ENCODE results near the gene HSFX4. TPM values are rescaled to one million over a fixed set of nuclear protein-coding genes. Genes with fewer than 3 reads are reported as not detected.
"Not testable (repeated sequence)": the region's sequence is repeated elsewhere in the genome, so short reads cannot be mapped to it uniquely, and the experiment has no call there.

The HSFX4 gene, protein sequence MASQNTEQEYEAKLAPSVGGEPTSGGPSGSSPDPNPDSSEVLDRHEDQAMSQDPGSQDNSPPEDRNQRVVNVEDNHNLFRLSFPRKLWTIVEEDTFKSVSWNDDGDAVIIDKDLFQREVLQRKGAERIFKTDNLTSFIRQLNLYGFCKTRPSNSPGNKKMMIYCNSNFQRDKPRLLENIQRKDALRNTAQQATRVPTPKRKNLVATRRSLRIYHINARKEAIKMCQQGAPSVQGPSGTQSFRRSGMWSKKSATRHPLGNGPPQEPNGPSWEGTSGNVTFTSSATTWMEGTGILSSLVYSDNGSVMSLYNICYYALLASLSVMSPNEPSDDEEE
- total RNA-seq (not detected), polyA plus RNA-seq (under 1 TPM in 1 of 3 donors, not detected in 2; 0.08 TPM)
- long read RNA-seq, donor 1, partial matches to known transcripts: 0 of 1 reads
- long read RNA-seq, donor 1, other reads (novel, unspliced or antisense): 0 of 1 reads
- long read RNA-seq, donor 2: 0 reads

DNA sequence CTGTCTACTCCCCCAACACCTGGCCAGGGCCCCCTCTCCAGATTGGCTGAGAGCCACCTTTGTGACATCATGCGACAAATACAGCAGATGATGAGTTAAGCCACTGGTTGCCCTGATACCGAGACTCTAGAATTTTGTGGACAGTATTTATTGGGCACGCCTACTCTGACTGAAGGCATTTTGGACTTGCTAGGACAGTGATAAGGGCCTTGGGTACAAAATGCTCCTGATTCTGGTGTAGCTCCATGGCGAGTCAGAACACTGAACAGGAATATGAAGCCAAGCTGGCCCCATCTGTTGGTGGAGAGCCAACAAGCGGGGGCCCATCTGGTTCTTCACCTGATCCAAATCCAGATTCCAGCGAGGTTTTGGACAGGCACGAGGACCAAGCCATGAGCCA is at the start of gene HSFX4:
Gene HSFX4, plus strand, starts transcription at position 174 of the 400 bp plus-strand sequence. Its CDS starts 72 bp downstream, at position 246.
- H3K36me3 ChIP-seq (ENCODE audit: insufficient read depth in 1 of 2, low read depth in 1 of 2); H3K27ac ChIP-seq; ATAC-seq; H3K27me3 ChIP-seq (ENCODE audit: insufficient read depth in 3 of 3, low read length in 2 of 3); intact Hi-C loops (cut with DNase I); H3K9me3 ChIP-seq; H3K4me1 ChIP-seq; DNase-seq; H3K4me3 ChIP-seq: not testable (repeated sequence)
- 70 to 87% (median 83%) methylated on average over 2 of the region's 7 CpGs for WGBS, 3 donors

DNA sequence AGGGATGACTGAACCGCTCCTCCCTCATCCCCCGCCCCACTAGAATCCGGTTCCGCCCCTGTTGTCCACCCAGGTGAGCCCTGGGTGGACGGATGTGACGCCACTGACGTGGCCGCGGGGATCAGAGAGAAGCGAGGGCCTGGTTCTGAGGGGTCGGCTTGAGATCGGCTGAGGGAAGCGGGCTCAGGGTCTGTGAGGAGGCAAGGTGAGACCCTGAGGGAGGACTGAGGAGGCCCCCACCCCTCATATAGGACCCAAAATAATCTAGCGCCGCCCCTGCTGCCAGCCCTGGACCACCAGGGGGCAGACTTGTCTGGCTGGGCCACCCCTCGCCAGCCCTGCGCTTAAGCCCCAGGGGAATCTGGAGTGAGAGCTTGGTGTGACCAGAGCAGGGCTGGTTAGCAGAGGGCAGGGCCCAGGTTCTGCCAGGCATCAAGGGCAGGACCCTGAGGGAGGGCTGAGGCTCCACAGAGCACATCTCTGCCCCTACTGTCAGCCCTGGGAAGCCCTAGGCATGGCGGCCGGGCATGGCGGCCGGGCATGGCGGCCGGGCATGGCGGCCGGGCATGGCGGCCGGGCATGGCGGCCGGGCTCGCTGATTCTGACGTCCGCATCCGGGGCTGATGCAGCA is 48.2 kb upstream of the HSFX4 start, which contains the start of gene MAGEA8:
Gene MAGEA8, plus strand, starts transcription at position 103 of the 631 bp plus-strand sequence. CDS start 3,090 bp downstream, outside the sequence.
- H3K27me3 ChIP-seq (ENCODE audit: insufficient read depth in 3 of 3, low read length in 2 of 3): no peaks in the 10 kb centered on the region
- TF ChIP-seq, protein P1, sequence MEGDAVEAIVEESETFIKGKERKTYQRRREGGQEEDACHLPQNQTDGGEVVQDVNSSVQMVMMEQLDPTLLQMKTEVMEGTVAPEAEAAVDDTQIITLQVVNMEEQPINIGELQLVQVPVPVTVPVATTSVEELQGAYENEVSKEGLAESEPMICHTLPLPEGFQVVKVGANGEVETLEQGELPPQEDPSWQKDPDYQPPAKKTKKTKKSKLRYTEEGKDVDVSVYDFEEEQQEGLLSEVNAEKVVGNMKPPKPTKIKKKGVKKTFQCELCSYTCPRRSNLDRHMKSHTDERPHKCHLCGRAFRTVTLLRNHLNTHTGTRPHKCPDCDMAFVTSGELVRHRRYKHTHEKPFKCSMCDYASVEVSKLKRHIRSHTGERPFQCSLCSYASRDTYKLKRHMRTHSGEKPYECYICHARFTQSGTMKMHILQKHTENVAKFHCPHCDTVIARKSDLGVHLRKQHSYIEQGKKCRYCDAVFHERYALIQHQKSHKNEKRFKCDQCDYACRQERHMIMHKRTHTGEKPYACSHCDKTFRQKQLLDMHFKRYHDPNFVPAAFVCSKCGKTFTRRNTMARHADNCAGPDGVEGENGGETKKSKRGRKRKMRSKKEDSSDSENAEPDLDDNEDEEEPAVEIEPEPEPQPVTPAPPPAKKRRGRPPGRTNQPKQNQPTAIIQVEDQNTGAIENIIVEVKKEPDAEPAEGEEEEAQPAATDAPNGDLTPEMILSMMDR (IDR thresholded peaks at IDR 0.05): no peak
- intact Hi-C loops (cut with DNase I): no loop called here
- no peak within 1 kb of the TSS for H3K27ac ChIP-seq
- no peaks in the 10 kb centered on the region for H3K4me1 ChIP-seq
- H3K36me3 ChIP-seq (ENCODE audit: insufficient read depth in 1 of 2, low read depth in 1 of 2): no peaks in the 10 kb centered on the region
- DNase-seq (no peak), ATAC-seq (no peak)
- H3K9me3 ChIP-seq: no peaks in the 10 kb centered on the region
- H3K4me3 ChIP-seq: no peak within 1 kb of the TSS
- 86 to 94% (median 92%) methylated on average over 19 to 33 of the region's 33 CpGs for WGBS, 3 donors

DNA sequence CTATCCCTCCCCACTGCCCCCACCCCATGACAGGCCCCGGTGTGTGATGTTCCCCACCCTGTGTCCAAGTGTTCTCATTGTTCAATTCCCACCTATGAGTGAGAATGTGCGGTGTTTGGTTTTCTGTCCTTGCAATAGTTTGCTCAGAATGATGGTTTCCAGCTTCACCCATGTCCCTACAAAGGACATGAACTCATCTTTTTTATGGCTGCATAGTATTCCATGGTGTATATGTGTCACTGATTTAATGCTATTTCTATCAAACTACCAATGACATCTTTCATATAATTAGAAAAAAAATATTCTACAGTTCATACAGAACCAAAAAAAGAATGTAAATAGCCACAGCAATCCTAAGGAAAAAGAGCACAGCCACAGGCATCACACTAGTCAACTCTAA is 38.5 kb upstream of the HSFX4 start:
- WGBS, 3 donors: 74 to 90% (median 80%) methylated on average over 1 to 2 of the region's 2 CpGs
- H3K4me3 ChIP-seq; H3K27me3 ChIP-seq (ENCODE audit: insufficient read depth in 3 of 3, low read length in 2 of 3); ATAC-seq; H3K27ac ChIP-seq; DNase-seq; intact Hi-C loops (cut with DNase I); H3K4me1 ChIP-seq; H3K9me3 ChIP-seq; H3K36me3 ChIP-seq (ENCODE audit: insufficient read depth in 1 of 2, low read depth in 1 of 2): not testable (repeated sequence)

DNA sequence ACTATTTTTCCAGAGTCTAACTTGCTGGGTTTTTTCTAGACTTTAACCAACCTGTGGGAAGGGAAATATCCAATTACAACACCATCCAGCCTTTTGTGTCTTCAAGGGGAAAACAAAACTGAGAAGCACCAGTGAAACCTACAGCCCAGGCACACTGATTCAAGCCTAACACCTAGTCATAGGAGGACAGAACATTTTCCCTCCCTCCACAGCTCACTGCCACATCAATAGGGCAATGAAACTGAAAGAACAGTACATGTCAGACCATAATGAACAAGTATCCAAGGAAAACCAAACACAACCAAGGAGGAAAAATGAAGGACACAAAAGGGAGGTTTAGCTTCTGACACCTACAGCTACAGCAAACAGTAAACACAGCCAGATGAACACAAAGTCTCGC is 30.8 kb upstream of the HSFX4 start:
- Histone ChIP-seq H3K9me3 (no peaks in the 10 kb centered on the region), H3K27ac (no peak overlapping the region), H3K27me3 (ENCODE audit: insufficient read depth in 3 of 3, low read length in 2 of 3) (no peaks in the 10 kb centered on the region), H3K36me3 (ENCODE audit: insufficient read depth in 1 of 2, low read depth in 1 of 2) (no peaks in the 10 kb centered on the region), H3K4me3 (no peak overlapping the region), H3K4me1 (no peaks in the 10 kb centered on the region)
- DNase-seq (no peak), ATAC-seq (no peak)
- 53 to 83% (median 74%) methylated on average over 1 of the region's 1 CpG for WGBS, 3 donors
- TF ChIP-seq, protein P1 (IDR thresholded peaks at IDR 0.05): no peak
- intact Hi-C loops (cut with DNase I): no loop called here

DNA sequence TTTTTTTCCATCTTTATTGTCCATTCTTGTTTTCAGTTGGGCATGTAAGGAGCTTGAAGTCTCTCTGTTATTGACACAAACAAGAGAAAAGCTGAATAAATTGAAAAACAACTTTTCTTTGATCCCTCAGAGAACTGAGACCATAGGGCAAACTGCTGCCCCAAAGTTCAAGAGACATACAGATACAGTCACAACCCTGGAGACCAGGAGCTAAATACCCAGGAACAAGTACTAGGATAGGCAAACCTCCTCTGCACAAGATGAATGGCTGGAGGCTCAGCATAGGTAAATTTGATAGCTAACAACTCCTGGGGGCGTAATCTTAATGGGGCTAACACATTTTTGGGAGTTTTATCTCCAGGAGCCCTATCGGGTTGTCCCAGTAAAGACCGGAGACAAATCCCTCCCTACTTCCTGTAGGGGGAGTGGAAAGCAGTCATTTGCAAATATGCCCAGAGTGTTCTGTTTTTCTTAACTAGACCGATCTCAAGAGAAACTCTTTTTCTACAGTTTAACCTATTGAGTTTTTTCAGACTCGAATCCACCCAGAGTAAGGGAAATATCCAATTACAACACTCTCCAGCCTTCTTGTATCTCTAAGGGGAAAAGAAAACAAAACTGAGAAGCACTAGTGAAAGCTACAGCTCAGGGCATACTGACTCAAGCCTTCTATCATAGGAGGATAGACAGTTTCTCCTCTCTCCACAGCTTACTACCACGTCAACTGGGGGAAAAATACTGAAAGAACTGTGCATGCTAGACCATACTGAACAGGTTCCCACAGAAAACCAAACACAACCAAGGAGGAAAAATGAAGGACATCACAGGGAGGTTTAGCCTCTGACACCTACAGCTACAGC is 25.3 kb upstream of the HSFX4 start:
- no peaks in the 10 kb centered on the region for H3K4me1 ChIP-seq
- intact Hi-C loops (cut with DNase I): no loop called here
- no peak overlapping the region for H3K27ac ChIP-seq
- WGBS, 3 donors: 25 to 32% (median 28%) methylated on average over 6 of the region's 6 CpGs
- no peaks in the 10 kb centered on the region for H3K9me3 ChIP-seq
- TF ChIP-seq, protein P1 (IDR thresholded peaks at IDR 0.05): no peak
- no peak for DNase-seq
- no peaks in the 10 kb centered on the region for H3K27me3 ChIP-seq (ENCODE audit: insufficient read depth in 3 of 3, low read length in 2 of 3)
- H3K36me3 ChIP-seq (ENCODE audit: insufficient read depth in 1 of 2, low read depth in 1 of 2): no peaks in the 10 kb centered on the region
- H3K4me3 ChIP-seq: no peak overlapping the region
- ATAC-seq: no peak
